ENCODE results near the gene LARP4.

DNA sequence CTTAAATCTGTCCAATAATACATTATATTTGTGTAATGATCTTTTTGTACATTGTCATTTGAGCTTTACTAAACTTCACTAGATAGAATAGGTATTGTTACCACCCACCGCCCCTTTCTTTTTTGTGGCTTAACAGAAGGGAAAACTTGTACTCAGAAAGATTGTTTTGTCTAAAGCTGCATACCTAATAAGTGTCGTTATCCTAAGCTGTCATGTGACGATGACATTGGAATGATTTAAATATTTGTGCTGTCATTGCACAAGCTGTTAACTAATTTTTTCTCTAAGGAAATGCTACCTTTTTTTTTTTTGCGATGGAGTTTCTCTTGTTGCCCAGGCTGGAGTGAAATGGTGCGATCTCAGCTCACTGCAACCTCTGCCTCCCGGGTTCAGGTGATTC, 107.7 kb downstream of the LARP4 start:
- TF ChIP-seq POLR2A (IDR thresholded peaks at IDR 0.05; ENCODE audit: low read depth, low read length) (no peak), CTCF (IDR thresholded peaks at IDR 0.05; ENCODE audit: extremely low read depth in 1 of 2, insufficient read depth in 1 of 2, low read depth in 1 of 2, low read length in 2 of 2) (no peak), POLR2AphosphoS5 (IDR thresholded peaks at IDR 0.05; ENCODE audit: insufficient read depth, low read depth, low read length) (no peak), EZH2 (IDR thresholded peaks at IDR 0.05; ENCODE audit: borderline replicate concordance, low read depth, low read length, severe bottlenecking) (no peak), FOS (IDR thresholded peaks at IDR 0.05; ENCODE audit: borderline replicate concordance, insufficient read depth, low read length) (no peak), MAX (IDR thresholded peaks at IDR 0.05; ENCODE audit: insufficient read depth, insufficient read length) (no peak), GATA2 (IDR thresholded peaks at IDR 0.05; ENCODE audit: insufficient read depth, insufficient read length, low read depth, low read length) (no peak)
